SKM-1 (cell line): ENCODE results near the gene C10orf95.

Experiments used
- DNase-seq: peaks from one replicate; lab custom pipeline; 2025; ENCODE audit not compliant: unreplicated experiment; lab: John Stamatoyannopoulos, UW

Gene C10orf95

GRCh38 chr10:102404361-102405107 is 46.8 kb downstream of the C10orf95 start:
- DNase-seq: no peak

- DNase-seq: no peak
Observed at GRCh38 chr10:102403115-102403514, 48.2 kb downstream of the C10orf95 start.

- DNase-seq: no peak
Observed at GRCh38 chr10:102402512-102402896, 48.8 kb downstream of the C10orf95 start.

- DNase-seq: no peak
Observed at GRCh38 chr10:102401735-102402511, 49.4 kb downstream of the C10orf95 start.

- no peak for DNase-seq
Observed at GRCh38 chr10:102401342-102401654, 50.0 kb downstream of the C10orf95 start.

GRCh38 chr10:102400598-102401341 is 50.6 kb downstream of the C10orf95 start:
- no peak for DNase-seq

- no peak for DNase-seq
Observed at GRCh38 chr10:102400076-102400475, 51.3 kb downstream of the C10orf95 start.
